ENCODE measurements around the gene TFR2.

Gene TFR2

DNA sequence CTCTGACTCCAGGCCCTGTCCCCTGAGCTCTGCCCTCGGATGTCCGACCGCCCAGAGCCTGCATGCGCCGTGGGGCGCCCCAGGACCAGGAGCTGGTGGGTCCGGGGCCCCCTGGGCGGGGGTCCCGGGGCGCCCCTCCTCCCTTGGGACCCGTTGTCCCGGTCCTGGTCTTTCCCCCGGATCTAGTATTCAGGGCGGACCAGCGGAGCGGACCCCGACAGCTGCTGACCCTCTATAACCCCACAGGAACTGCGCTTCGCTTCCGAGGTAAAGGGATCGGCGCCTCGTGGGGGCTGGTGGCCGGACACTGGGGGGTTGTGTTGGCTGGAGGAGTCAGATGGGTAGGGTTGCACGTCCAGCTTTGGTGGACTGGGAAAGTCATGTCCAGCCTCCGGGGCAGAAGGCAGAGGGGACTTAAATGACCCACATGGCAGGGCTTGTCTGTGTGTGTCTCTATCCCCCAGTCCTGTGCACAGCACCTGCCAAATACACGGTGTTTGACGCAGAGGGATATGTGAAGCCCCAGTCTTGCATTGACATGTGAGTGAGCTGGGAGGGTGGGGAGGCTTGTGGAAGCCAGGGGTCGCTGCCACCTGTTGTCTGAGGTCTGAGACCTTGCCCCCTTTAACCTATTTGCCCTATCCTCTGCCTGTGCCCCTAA, 28.5 kb downstream of the TFR2 start:
- peak; percentile 16 for TF ChIP-seq CTCF (IDR thresholded peaks at IDR 0.05; ENCODE audit: low read depth, low read length, missing control alignments)
- DNase-seq (ENCODE audit: low read depth) = no peak
- H3K4me3 ChIP-seq (ENCODE audit: low read depth, low read length) = peak overlapping the region; percentile 52
- in situ Hi-C loops (cut with HindIII; ENCODE audit: low sequenced_read_pairs) = no loop called here

DNA sequence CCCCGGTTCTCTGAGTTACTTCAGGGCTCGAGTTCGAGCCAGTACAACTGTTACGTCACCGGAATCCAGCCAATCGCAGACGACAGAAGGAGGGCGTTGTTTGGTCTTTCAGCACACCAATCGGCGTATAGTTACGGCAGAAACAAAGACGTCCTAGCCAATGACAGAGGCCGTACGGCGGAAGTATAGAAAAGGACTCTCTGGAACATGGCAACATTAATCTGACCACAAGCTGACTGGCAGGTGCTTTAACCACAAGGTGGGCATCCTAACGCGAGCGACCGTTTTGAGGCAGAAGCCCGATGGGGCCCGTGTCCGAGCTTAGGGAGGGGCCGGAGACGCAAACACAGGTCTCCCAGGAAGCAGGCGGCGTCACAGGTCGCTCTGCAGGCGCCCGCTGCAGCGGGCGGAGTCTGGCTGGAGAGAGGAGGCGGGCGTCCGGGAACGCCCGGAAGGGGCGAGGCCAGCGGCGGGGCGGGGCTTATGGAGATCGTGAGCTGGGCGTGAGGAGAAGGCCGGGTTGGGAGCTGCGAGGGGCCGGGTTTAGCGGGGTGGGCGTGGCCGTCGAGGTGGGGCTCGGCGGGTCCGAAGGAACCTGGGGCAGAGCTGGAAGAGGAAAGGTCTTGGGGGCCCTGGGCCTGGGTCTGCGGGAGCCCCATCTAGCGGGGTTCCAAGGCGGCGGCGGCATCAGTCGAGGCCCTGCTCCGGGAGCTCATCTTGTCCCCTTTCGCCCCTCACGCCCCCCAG, 29.2 kb downstream of the TFR2 start, which contains the start of gene MOSPD3:
TSS of gene MOSPD3 (plus strand) at position 558 of the 747 bp plus-strand sequence. CDS start 252 bp downstream, outside the sequence.
- no peak for TF ChIP-seq CTCF (IDR thresholded peaks at IDR 0.05; ENCODE audit: low read depth, low read length, missing control alignments)
- in situ Hi-C loops (cut with HindIII; ENCODE audit: low sequenced_read_pairs) = no loop called here
- DNase-seq (ENCODE audit: low read depth) = peak; percentile 99
- peak within 1 kb of the TSS; percentile 52 for H3K4me3 ChIP-seq (ENCODE audit: low read depth, low read length)

DNA sequence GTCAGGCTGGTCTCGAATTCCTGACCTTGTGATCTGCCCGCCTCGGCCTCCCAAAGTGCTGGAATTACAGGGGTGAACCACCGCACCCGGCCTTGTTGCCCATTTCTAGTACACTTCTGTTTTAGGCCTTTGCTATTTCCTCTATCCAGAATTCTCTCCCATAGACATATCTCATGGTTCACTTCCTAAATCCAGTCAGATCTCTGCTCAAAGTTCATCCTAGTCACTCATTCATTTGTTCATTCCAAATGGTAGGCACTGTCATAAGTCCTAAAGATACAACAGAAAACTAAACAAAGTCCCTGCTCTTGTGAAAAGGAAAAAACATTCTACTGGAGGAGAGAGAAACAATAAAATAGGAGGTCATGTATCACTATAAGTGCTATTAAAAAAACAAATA, 31.4 kb downstream of the TFR2 start:
- H3K4me3 ChIP-seq (ENCODE audit: low read depth, low read length) = no peak overlapping the region
- no peak for TF ChIP-seq CTCF (IDR thresholded peaks at IDR 0.05; ENCODE audit: low read depth, low read length, missing control alignments)
- in situ Hi-C loops (cut with HindIII; ENCODE audit: low sequenced_read_pairs) = no loop called here
- no peak for DNase-seq (ENCODE audit: low read depth)

DNA sequence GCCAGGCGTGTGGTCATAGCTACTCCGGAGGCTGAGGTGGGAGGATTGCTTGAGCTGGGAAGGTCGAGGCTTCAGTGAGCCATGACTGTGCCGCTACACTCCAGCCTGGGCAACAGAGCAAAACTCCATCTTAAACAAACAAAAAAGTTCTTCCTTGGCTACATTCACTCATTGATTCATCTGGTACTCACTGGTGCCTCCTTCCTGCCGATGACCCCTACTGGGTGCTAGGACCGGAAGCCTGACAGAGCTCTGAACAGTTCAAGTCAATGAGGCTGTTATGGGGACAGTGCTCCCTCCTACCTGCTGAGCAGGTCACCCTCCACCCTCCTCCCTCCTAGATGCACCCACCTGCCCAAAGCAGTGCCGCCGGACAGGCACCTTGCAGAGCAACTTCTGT, 34.2 kb downstream of the TFR2 start:
- no peak for TF ChIP-seq CTCF (IDR thresholded peaks at IDR 0.05; ENCODE audit: low read depth, low read length, missing control alignments)
- no peak overlapping the region for H3K4me3 ChIP-seq (ENCODE audit: low read depth, low read length)
- in situ Hi-C loops (cut with HindIII; ENCODE audit: low sequenced_read_pairs) = no loop called here
- DNase-seq (ENCODE audit: low read depth) = no peak

GRCh38 chr7:100606313-100606712, 35.0 kb downstream of the TFR2 start:
- no peak for DNase-seq (ENCODE audit: low read depth)
- no peak overlapping the region for H3K4me3 ChIP-seq (ENCODE audit: low read depth, low read length)
- no peak for TF ChIP-seq CTCF (IDR thresholded peaks at IDR 0.05; ENCODE audit: low read depth, low read length, missing control alignments)
- in situ Hi-C loops (cut with HindIII; ENCODE audit: low sequenced_read_pairs) = no loop called here

GRCh38 chr7:100604976-100605911, 36.1 kb downstream of the TFR2 start:
- H3K4me3 ChIP-seq (ENCODE audit: low read depth, low read length) = peak overlapping the region; percentile 61
- in situ Hi-C loops (cut with HindIII; ENCODE audit: low sequenced_read_pairs) = no loop called here
- TF ChIP-seq CTCF (IDR thresholded peaks at IDR 0.05; ENCODE audit: low read depth, low read length, missing control alignments) = no peak
- no peak for DNase-seq (ENCODE audit: low read depth)

Measured in astrocyte of the cerebellum (primary cell).